ENCODE measurements around the gene ADGRG3. TPM values are rescaled to one million over a fixed set of nuclear protein-coding genes. Genes with fewer than 3 reads are reported as not detected.

The ADGRG3 gene
- total and polyA plus RNA-seq, 2 of the 13 experiments (the other 11 are each of a cell fraction or from before 2014, with no cell fraction given): 2.7 to 11.8 TPM

- TF ChIP-seq SKIL (CRISPR knock-in tag; IDR thresholded peaks at IDR 0.05; ENCODE audit: borderline replicate concordance): peak; percentile 95
- TF ChIP-seq PHF21A (CRISPR knock-in tag; IDR thresholded peaks at IDR 0.05): peak; percentile 63; the same call in 1 of the 2 replicates
- no peak for TF ChIP-seq ZNF576 (CRISPR knock-in tag; IDR thresholded peaks at IDR 0.05)
- no peak for TF ChIP-seq NPAS2 (CRISPR knock-in tag; IDR thresholded peaks at IDR 0.05; ENCODE audit: borderline replicate concordance)
- TF ChIP-seq MAX (IDR thresholded peaks at IDR 0.05): peak; percentile 71
- peak; percentile 87 for TF ChIP-seq MTA1 (CRISPR knock-in tag; IDR thresholded peaks at IDR 0.05; ENCODE audit: borderline replicate concordance)
- no peak for TF ChIP-seq ZNF484 (CRISPR knock-in tag; IDR thresholded peaks at IDR 0.05; ENCODE audit: borderline replicate concordance, low read depth)
- no peak for TF ChIP-seq ZNF446 (CRISPR knock-in tag; IDR thresholded peaks at IDR 0.05)
- no peak for TF ChIP-seq TP53 (CRISPR knock-in tag; conservative IDR thresholded peaks at IDR 0.05)
- no peak for TF ChIP-seq ZMAT5 (CRISPR knock-in tag; IDR thresholded peaks at IDR 0.05; ENCODE audit: borderline replicate concordance, low read depth)
- TF ChIP-seq KIAA2018 (CRISPR knock-in tag; IDR thresholded peaks at IDR 0.05; ENCODE audit: borderline replicate concordance): no peak
- no peak for TF ChIP-seq ZKSCAN1 (IDR thresholded peaks at IDR 0.05; ENCODE audit: low read length)
- TF ChIP-seq ZNF850 (CRISPR knock-in tag; conservative IDR thresholded peaks at IDR 0.05): no peak
- TF ChIP-seq HNRNPL (IDR thresholded peaks at IDR 0.05; ENCODE audit: low read depth, low read length): no peak; the same call in 1 of the 2 replicates
- TF ChIP-seq ZBTB33 (CRISPR knock-in tag; IDR thresholded peaks at IDR 0.05): peak; percentile 99
Observed at GRCh38 chr16:57667526-57668262, 412 bp upstream of the ADGRG3 start (continued).

Data from HepG2 (cell line).